ENCODE data around the gene FXYD3.

FXYD3 gene

GRCh38 chr19:35160629-35161433, 45.2 kb downstream of the FXYD3 start:
- DNase-seq (ENCODE audit: low read depth) = no peak
- H3K4me3 ChIP-seq (ENCODE audit: low read length) = no peak overlapping the region
- no peak for TF ChIP-seq CTCF (IDR thresholded peaks at IDR 0.05; ENCODE audit: insufficient read depth, low read depth, low read length, missing control alignments)

GRCh38 chr19:35161434-35161743, 45.8 kb downstream of the FXYD3 start:
- TF ChIP-seq CTCF (IDR thresholded peaks at IDR 0.05; ENCODE audit: insufficient read depth, low read depth, low read length, missing control alignments) = no peak
- DNase-seq (ENCODE audit: low read depth) = no peak

GRCh38 chr19:35162471-35163326, 47.1 kb downstream of the FXYD3 start:
- DNase-seq (ENCODE audit: low read depth) = peak; percentile 95
- H3K4me3 ChIP-seq (ENCODE audit: low read length) = no peak overlapping the region
- no peak for TF ChIP-seq CTCF (IDR thresholded peaks at IDR 0.05; ENCODE audit: insufficient read depth, low read depth, low read length, missing control alignments)

More at GRCh38 chr19:35161434-35161743, 45.8 kb downstream of the FXYD3 start:
- H3K4me3 ChIP-seq (ENCODE audit: low read length) = no peak overlapping the region

DNA sequence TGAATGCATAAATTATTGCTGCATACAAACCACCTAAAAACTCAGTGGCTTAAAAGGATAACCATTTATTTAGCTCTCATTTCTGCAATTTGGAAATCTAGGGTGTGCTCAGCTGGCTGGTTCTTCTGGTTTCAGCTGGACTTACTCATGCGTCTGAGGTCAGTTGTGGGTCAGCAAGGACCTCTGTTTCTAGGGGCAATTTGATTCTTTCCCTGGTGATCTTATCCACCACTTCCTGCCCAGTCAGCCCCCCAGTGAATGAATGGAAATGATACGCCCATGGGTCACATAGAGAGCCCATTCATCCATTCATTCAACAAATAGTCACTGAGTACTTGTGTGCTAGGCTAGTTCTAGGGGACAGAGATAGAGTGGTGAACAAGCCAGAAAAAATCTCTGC, 48.8 kb downstream of the FXYD3 start:
- DNase-seq (ENCODE audit: low read depth) = peak; percentile 44
- H3K4me3 ChIP-seq (ENCODE audit: low read length) = no peak overlapping the region
- no peak for TF ChIP-seq CTCF (IDR thresholded peaks at IDR 0.05; ENCODE audit: insufficient read depth, low read depth, low read length, missing control alignments)

GRCh38 chr19:35165200-35166058, 49.8 kb downstream of the FXYD3 start:
- no peak overlapping the region for H3K4me3 ChIP-seq (ENCODE audit: low read length)
- no peak for TF ChIP-seq CTCF (IDR thresholded peaks at IDR 0.05; ENCODE audit: insufficient read depth, low read depth, low read length, missing control alignments)
- DNase-seq (ENCODE audit: low read depth) = no peak

GRCh38 chr19:35166100-35167063, 50.8 kb downstream of the FXYD3 start:
- TF ChIP-seq CTCF (IDR thresholded peaks at IDR 0.05; ENCODE audit: insufficient read depth, low read depth, low read length, missing control alignments) = no peak
- peak; percentile 52 for DNase-seq (ENCODE audit: low read depth)

More at GRCh38 chr19:35166100-35167063, 50.8 kb downstream of the FXYD3 start:
- no peak overlapping the region for H3K4me3 ChIP-seq (ENCODE audit: low read length)
